GM21619 (cell line): ENCODE data around the gene WWP2.
"Not testable (repeated sequence)": the region's sequence is repeated elsewhere in the genome, so short reads cannot be mapped to it uniquely, and the experiment has no call there.

ENCODE experiments used
- ATAC-seq: cut with Tn5 transposase; IDR thresholded peaks from one replicate; pipeline ENCODE4 v1.9.1; 2021; ENCODE audit not compliant: unreplicated experiment

WWP2 gene

DNA sequence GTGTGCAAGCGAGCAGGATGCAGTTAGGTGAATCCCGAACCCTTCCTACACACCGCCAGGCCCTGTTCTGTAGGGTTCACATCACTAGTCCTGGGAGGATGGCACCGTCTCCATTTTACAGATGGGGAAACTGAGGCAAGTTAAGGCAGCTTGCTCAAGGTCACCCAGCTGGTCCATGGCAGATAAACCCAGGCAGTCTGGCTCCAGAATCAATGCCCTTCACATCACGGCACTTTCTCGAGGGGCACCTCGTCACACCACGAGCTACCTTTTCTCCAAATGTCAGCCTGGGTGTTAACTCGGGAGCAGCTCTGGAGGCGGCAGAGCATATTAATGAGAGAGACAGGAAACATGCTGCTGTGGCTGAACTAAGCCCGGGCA lies 16.9 kb upstream of the WWP2 start:
- ATAC-seq = no peak

DNA sequence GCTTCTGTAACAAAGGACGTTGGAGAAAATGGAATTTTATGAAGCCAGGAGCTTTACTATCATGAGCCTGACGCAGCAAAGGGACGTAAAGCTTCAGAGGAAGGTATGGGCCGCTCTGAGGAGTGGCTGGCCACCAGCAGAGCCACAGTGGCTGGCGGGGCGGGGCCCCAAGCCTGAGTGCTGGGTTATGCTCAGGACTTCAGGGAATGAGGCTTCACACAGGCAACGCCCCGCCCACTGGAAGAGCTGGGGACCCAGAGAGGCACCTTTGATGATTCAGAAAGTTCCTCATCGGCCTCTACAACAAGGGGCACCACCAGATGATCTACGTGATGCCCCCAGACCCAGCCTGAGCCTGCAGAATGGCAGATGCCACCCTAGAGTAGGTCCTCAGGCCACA lies 16.2 kb upstream of the WWP2 start:
- no peak for ATAC-seq

DNA sequence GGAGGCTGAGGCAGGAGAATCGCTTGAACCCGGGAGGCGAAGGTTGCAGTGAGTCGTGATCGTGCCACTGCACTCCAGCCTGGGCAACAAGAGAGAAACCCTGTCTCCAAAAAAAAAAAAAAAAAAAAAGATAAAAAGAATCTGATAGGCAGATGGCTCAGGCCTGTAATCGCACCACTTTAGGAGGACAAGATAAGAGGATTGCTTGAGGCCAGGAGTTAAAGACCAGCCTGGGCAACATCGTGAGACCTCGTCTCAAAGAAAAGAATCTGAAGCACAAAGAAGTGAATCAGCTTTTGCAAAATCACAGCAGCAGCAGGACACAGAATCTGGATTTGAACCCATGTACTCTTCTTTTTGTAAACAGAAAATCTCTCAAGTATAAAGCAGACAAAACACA lies 15.0 kb upstream of the WWP2 start:
- ATAC-seq = no peak

DNA sequence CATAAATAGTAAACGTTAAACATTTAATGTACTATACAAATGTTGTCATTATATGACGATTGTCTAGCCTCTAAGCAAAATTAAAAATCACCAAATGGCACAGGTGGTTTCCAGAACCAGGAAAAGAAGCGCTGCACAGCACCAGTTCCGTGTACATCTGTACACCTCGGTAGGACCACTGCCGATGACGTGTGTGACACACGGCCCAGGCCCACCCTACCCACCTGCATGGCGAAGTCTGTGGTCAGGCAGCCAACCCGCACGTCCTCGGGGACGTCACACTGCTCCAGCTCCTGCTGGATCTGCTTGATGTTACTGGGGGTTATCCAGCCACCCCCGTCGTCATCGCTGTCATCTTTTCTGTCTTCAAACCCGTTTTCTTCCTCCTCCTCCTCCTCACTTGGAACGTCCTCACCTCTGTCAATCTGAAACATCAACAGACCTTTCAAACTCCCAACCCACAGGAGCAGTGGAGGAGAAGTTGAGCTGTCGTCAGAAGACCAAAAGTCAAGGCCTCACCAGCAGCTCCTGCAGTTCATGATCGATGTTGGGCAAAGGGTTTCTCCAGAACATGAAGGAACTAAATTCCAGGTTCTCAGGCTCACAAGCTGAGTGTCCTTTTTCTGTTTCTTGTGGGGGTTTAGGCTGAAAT lies 13.3 kb upstream of the WWP2 start:
- ATAC-seq = no peak

DNA sequence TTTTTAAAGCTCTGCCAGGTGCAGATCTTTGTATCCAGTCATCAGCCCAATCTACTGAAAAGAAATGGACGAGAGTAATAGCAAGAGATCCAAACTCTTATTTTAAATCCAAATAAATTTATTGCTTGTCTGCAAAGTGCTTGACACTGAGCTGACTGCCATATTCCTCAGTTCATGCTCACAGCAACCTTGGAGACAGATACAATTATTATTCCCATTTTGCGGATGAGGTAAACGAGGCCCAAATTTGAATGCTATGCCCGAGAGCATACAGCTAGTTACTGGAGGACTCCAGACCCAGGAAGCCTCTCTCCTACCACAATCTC lies 8.0 kb upstream of the WWP2 start:
- ATAC-seq = no peak

DNA sequence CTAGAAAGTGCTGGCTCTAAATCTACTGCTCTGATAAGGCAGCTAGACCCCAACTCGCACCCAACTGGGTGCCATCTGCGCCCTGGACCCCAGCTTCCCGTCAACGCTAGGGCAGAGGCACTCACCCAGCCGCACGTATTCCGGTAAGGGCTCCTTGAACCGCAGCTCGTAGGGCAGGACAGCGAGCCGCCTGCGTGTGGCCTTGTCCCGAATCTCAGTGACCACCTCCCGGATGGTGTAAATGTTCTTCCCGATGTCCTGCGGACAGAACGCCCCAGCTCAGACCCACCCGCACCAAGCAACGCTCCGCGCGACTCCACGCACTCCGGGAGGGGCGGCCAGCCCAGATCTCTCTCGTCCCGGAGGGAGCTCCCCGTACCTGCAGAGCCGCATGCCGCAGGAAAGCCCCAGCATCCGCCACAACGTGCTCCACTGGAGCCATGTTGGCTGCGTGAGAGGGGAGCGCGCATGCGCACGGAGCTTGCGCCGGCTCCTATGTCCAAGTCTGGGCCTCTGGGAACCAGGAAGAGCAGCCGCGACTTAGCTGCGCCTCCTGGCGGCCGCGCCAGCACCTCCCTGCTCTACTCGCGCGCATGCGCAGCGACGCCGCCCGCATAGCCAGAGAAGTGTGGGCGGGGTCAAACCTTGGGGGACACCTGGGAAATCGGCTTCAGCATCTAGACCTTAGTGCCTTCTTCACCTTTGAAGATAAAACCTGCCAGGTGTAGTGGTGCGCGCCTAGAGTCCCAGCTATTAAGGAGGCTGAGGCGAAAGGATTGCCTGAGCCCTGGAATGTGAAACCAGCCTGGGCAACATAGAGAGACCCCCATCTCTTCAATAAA lies 7.4 kb upstream of the WWP2 start, which contains the start of gene NOB1:
NOB1 (minus strand) TSS at position 458 of the 842 bp plus-strand sequence; CDS start at position 442, 16 bp downstream.
- peak; percentile 81 for ATAC-seq

DNA sequence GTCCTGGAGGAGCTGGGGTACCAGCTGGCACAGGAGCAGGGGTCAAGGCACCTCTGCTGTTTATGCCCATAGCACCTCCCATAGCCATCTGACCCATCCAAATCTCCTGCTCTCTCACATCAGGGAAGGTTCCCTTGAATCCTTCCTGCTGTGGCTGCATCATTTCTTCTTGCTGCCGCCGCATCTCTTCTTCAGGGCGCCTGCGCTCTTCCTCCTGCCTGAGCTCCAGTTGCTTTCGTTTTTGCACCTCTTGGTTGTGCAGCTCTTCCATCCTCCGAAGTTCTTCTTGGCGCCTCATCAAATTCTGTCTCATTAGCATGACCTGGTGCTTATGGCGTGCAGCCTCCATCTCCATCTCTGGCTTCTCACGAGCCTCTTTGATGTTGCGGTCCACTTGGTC lies 5.4 kb upstream of the WWP2 start:
- no peak for ATAC-seq

DNA sequence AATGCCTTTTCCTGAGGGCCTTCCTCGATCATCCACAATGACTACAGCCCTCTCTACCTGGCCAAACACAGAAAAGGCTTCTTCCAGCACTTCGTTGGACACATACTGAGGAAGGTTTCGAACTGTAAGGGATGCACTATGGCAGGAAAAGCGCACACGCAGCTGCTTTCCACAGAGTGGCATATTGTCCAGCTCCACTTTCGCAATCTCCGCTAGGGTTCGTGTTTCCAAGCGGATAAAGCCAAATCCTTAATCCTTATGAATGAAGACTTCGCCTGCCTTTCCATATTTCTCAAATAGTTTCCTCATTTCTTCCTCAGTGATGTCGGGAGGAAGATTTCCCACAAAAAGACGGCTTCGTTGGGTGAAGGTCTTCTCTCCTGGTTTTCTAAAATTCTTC lies 4.8 kb upstream of the WWP2 start:
- ATAC-seq = not testable (repeated sequence)

DNA sequence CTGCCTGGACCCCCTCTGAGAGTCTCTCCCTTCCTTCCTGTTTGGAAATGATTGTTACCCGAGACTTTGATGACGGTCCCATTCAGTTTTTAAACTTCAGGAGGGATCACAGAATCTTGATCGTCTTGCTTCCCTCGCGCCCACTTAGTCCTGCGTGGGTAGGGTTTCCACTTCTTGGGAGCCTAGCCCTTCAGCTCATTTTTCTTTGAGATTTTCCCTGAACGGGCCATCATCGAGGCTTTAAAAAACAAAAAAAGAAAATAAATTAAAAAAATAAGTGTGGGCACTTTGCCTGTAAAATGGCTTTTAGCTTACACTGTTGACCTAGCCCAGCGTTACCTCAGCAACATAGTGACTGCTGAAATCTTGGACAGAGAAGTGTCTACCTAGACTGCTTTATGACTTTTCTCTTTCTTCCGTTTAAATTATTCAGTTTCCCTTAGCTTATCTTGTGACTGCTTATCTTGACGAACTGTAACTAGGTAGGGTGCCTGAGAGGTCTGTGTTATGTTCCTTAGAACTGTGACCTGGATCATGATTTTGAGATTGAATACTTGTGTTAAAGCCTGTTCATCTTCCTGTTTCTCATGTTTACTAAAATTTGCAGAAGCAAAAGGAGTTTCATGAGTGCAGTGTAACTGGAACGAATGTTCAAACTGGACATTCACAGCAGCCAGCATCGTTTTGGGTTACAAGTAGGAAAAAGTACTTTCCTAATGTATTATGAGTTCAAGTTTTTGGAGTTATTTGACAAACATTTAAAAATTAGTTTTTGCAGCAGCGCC lies 874 bp downstream of the WWP2 start:
- ATAC-seq = no peak

DNA sequence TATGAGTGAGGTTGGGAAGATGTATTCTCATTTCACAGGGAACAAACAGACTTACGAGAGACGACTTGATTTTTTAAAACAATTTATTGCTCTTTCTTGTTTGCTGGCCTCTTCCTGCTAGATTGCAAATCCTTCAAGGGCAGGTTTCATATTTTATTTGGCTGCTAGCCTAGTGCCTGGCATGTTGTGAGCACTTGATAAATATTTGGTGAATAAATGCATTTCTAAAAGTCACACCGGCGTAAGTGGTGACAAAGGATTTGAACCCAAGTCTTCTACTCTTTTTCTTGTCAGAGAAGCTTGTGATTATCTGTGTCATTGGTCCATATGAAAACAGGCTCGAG lies 1.4 kb downstream of the WWP2 start:
- no peak for ATAC-seq

DNA sequence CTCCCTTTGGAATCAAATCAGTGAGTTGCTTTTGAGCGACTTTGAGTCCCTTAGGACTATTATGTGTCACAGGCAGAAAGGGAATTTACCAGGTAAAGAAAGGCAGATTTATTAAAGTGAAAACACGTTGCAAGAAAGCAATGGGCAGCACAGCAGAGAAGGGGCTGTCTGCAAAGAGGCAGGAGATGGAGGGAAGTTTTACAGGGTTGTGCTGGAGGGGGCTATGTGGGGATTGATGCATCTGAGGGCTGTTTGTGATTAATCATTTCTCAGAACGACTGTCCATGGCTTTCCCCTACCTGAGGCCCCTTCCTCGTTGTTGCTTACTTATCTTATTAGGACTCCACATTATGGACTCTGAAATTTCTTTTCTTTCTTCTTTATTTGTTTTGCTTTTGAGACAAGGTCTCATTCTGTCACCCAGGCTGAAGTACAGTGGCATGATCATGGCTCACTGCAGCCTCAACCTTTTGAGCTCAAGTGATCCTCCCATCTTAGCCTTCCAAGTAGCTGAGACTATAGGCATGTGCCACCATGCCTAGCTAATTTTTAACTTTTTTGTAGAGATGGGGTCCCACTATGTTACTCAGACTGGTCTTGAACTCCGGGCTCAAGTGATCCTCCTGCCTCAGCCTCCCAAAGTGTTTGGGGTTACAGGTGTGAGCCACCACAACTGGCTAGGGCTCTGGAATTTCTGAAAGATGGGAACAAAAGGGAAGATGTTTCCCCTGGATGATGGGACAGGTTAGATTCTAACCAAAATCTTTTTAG lies 5.5 kb downstream of the WWP2 start:
- ATAC-seq = no peak

DNA sequence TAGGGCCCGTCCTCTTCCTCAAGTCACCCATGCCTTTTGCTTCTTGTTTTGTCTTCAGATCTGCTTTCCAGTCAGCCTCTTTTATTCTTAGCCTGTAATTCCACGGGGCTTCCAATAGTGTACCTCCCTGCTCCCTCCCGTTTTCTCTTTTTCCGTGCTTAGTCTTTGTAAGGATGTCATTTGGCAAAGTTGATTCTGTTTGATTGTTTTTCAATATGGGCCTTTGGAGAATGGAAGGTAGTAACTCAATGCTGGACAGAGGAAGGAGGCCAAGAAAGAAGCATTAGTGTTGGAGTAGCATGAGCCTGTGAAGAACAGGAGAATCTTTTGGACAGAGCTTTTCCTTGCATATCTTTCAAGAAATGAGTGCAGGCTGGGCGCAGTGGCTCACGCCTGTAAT lies 6.5 kb downstream of the WWP2 start:
- no peak for ATAC-seq

DNA sequence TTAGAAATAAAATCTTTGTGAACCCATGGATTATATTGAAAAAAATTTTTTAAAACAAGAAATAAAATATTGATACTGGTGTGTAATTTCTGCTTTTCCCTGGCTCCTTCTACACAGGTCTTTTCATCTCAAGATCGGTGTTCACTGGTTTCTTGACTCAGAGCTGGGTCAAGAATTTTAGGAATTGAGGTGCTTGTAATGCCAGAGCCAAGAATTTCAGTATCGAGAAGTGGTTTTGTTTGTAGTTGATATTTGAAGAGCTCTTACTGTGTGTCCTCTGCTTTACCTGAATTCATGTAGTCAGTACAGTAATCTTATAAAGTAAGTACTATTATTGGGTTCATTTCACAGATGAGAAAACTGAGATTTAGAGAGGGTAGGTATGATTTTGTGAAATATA lies 7.3 kb downstream of the WWP2 start:
- no peak for ATAC-seq

DNA sequence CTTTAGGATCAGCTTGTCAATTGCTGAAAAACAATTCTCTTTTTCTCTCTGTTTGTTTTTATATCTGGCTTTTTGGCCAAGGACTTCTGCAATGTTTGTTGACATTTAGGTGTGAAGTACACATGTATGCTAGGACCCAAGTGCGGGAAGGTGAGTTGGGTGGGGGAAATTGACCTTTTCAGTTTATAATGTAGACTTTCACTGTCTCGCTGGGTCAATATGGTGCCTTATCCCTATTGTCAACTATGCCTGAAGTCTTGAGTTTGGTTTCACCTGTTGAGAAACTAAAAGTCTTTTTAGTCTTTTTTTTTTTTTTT lies 9.5 kb downstream of the WWP2 start:
- ATAC-seq = no peak

DNA sequence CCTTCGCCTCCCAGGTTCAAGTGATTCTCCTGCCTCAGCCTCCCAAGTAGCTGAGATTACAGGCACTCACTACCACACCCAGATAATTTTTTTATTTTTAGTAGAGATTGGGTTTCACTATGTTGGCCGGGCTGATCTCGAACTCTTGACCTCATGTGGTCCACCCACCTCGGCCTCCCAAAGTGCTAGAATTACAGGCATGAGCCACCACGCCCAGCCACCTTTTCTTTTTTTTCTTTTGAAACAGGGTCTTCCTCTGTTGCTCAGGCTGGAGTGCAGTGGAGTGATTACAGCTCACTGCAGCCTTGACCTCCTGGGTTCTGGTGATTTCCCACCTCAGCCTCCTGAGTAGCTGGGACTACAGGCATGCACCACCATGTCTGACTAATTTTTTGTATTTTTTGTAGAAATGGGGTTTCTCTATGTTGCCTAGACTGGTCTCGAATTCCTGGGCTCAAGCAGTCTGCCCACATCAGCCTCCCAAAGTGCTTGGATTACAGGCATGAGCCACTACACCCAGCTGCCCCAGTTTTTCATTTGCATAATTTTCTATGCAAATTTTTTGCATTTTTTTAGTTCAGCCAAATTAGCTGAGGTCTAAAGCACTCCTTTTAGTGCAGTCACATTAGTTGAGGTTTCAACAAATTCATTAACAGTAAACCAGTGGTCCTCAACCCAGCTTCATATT lies 11.3 kb downstream of the WWP2 start:
- ATAC-seq = no peak

DNA sequence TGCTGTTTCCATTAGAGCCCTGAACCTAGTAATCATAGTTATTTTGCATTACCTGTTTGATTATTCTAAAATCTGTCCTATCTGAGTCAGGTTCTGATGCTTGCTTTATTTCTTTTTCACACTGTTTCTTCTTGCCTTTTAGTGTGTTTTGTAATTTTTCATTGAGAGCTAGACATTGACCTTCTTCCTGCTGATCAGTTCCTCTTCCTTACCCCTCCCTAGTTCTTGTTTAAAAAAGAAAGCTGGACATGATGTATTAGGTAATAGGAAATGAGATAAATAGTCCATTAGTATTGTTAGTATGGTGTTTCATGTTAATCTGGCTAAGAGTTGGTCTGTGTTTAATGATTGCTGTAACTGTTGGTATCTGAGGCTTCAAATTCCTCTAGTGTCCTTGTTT lies 13.4 kb downstream of the WWP2 start:
- ATAC-seq = no peak

DNA sequence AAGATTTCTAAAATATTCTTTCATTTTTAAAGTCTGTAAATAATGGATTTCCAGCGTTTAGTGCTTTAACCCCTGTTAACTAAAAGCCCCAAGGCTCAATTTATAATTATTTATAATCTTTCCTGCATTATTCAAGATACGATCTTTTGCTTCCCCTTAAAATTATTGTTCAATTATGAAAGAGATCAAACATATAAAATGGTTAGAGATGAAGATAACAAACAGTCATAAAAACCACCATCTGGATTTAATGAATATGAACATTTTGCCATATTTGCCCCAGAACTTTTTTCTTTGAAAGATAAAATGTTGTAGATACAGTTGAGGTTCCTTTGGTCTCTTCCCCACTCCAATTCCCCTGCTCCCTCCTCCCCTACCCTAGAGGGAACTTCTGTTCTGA lies 17.6 kb downstream of the WWP2 start:
- no peak for ATAC-seq

DNA sequence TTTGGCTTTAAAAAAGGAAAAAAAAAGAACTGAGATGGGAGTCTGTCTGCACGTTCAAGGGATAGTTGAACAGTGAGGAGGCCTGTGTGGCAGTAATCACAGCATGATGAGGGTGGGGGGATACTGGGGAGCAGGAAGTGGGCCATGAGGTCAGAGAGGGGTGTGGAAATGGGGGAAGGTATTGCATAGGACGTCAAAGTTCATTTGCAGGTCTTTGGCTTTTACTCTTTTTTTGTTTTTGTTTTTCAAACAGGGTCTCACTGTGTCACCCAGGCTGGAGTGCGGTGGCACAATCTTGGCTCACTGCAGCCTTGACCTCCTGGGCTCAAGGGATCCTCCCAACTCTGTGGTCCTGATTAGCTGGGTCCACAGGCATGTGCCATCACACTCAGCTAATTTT lies 19.0 kb downstream of the WWP2 start:
- no peak for ATAC-seq

DNA sequence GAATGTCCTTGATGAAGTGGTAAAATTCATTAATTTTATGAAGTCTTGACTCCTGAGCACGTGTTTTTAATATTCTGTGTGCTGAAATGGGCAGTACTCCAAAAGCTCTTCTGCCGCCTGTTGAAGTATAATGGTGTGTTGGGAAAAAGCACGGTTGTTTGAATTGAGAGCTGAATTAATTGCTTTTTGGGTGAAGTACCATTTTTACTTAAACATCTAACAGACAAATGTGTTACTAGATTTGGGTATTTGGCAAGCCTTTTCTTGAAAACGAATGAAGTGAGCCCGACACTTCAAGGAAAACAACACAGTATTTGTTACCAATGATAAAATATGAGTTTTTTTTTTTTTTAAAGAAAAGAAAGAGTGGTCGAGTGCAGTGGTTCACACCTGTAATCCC lies 22.5 kb downstream of the WWP2 start:
- no peak for ATAC-seq

DNA sequence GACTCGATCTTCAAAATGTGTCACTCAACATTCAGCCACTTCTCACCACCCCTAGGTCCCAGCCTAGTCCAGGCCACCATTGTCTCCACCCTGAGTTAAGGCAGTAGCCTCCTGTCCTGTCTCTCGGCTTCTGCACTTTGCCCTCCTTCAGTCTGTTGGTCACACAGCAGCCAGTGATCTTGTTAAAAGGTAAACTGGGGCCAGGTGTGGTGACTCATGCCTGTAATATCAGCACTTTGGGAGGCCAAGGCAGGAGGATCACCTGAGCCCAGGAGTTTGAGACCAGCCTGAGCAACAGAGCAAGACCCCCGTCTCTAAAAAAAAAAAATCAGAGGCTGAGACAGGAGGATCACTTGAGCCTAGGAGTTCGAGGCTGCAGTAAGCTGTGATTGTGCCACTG lies 25.8 kb downstream of the WWP2 start:
- no peak for ATAC-seq

DNA sequence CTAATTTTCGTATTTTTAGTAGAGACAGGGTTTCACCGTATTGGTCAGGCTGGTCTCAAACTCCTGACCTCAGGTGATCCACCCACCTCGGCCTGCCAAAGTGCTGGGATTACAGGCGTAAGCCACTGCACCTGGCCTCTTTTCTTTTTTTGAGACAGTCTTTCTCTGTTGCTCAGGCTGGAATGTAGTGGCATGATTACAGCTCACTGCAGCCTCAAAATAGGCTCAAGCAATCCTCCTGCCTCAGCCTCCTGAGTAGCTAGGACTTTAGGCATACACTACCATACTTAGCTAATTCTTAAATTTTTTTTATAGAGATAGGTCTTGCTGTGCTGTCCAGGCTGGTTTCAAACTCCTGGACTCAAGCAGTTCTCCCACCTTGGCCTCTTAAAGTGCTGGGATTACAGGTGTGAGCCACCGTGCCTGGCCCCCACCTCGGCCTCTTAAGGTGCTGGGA lies 29.3 kb downstream of the WWP2 start:
- not testable (repeated sequence) for ATAC-seq
